ENCODE data around the gene FBLN1. TPM values are rescaled to one million over a fixed set of nuclear protein-coding genes. Genes with fewer than 3 reads are reported as not detected.
"Not testable (repeated sequence)": the region's sequence is repeated elsewhere in the genome, so short reads cannot be mapped to it uniquely, and the experiment has no call there.

Gene FBLN1
- total RNA-seq, 1 experiment from 2014 or later, result 158 TPM

- H3K9me3 ChIP-seq (ENCODE audit: insufficient read depth, low read depth), result no peaks in the 10 kb centered on the region
- 0 out of 2 replicates have a peak, but pooled peaks cover 4% of the 10 kb centered on the region for H3K4me1 ChIP-seq (replicated peaks; ENCODE audit: insufficient read depth)
- H3K36me3 ChIP-seq (ENCODE audit: low read depth), result no peaks in the 10 kb centered on the region
- no peaks in the 10 kb centered on the region for H3K9me2 ChIP-seq (ENCODE audit: insufficient read depth)
- CTCF ChIA-PET, result interaction anchor here (0.7 kb wide), 1 partner anchor 54 kb away, joined by 3 read pairs; no protein-coding TSS in a partner anchor
- peak in 1 of 2 experiments; percentile 16 for DNase-seq
- TF ChIP-seq EZH2 (IDR thresholded peaks at IDR 0.05; ENCODE audit: low read depth) (no peak), CTCF (conservative IDR thresholded peaks at IDR 0.05) (no peak)
- H3F3A ChIP-seq (ENCODE audit: insufficient read depth, low read depth), result no peaks in the 10 kb centered on the region
- H3K79me2 ChIP-seq (ENCODE audit: low read depth), result no peaks in the 10 kb centered on the region
- POLR2A ChIA-PET (ENCODE audit: unreplicated experiment), result no interaction called here
- no peak overlapping the region for H2AFZ ChIP-seq
- H3K4me3 ChIP-seq, result no peak overlapping the region
- H3K27me3 ChIP-seq (ENCODE audit: insufficient read depth, low read depth), result no peaks in the 10 kb centered on the region
- no peak overlapping the region for H3K4me2 ChIP-seq
- no peaks in the 10 kb centered on the region for H4K20me1 ChIP-seq (ENCODE audit: insufficient read depth)
- BruUV-seq (replicated peaks), result no TSS peak
- H3K27ac ChIP-seq, result no peak overlapping the region
- intact Hi-C loops (cut with micrococcal nuclease; ENCODE audit: unreplicated experiment), result no loop called here
These were observed 85.2 kb downstream of the FBLN1 start for GRCh38 chr22:45587638-45588505.

GRCh38 chr22:45589556-45589955 lies 86.9 kb downstream of the FBLN1 start:
- BruUV-seq (replicated peaks), result no TSS peak
- Histone ChIP-seq H3K9me2 (ENCODE audit: insufficient read depth) (no peaks in the 10 kb centered on the region), H3K36me3 (ENCODE audit: low read depth) (no peaks in the 10 kb centered on the region), H3K4me3 (no peak overlapping the region), H4K20me1 (ENCODE audit: insufficient read depth) (no peaks in the 10 kb centered on the region), H3K27me3 (ENCODE audit: insufficient read depth, low read depth) (no peaks in the 10 kb centered on the region), H3K79me2 (ENCODE audit: low read depth) (no peaks in the 10 kb centered on the region), H3F3A (ENCODE audit: insufficient read depth, low read depth) (no peaks in the 10 kb centered on the region), H3K4me2 (no peak overlapping the region), H2AFZ (no peak overlapping the region), H3K27ac (no peak overlapping the region), H3K4me1 (replicated peaks; ENCODE audit: insufficient read depth) (0 out of 2 replicates have a peak, but pooled peaks cover 4% of the 10 kb centered on the region), H3K9me3 (ENCODE audit: insufficient read depth, low read depth) (no peaks in the 10 kb centered on the region)
- TF ChIP-seq EZH2 (IDR thresholded peaks at IDR 0.05; ENCODE audit: low read depth) (no peak), CTCF (conservative IDR thresholded peaks at IDR 0.05) (no peak)
- ChIA-PET CTCF (no interaction called here), POLR2A (ENCODE audit: unreplicated experiment) (no interaction called here)
- DNase-seq, result no peak
- intact Hi-C loops (cut with micrococcal nuclease; ENCODE audit: unreplicated experiment), result no loop called here

- H3F3A ChIP-seq (ENCODE audit: insufficient read depth, low read depth), result no peaks in the 10 kb centered on the region
- H3K79me2 ChIP-seq (ENCODE audit: low read depth), result no peaks in the 10 kb centered on the region
- 0 out of 2 replicates have a peak, but pooled peaks cover 4% of the 10 kb centered on the region for H3K4me1 ChIP-seq (replicated peaks; ENCODE audit: insufficient read depth)
- no peaks in the 10 kb centered on the region for H3K36me3 ChIP-seq (ENCODE audit: low read depth)
- H2AFZ ChIP-seq, result no peak overlapping the region
- no TSS peak for BruUV-seq (replicated peaks)
- H3K27ac ChIP-seq, result no peak overlapping the region
- intact Hi-C loops (cut with micrococcal nuclease; ENCODE audit: unreplicated experiment), result no loop called here
- no peak for TF ChIP-seq EZH2 (IDR thresholded peaks at IDR 0.05; ENCODE audit: low read depth)
- no peak for TF ChIP-seq CTCF (conservative IDR thresholded peaks at IDR 0.05)
- POLR2A ChIA-PET (ENCODE audit: unreplicated experiment), result no interaction called here
- H3K9me2 ChIP-seq (ENCODE audit: insufficient read depth), result no peaks in the 10 kb centered on the region
- H3K4me2 ChIP-seq, result no peak overlapping the region
- H3K27me3 ChIP-seq (ENCODE audit: insufficient read depth, low read depth), result no peaks in the 10 kb centered on the region
- H3K4me3 ChIP-seq, result no peak overlapping the region
- no peaks in the 10 kb centered on the region for H4K20me1 ChIP-seq (ENCODE audit: insufficient read depth)
- no peak for DNase-seq
- H3K9me3 ChIP-seq (ENCODE audit: insufficient read depth, low read depth), result no peaks in the 10 kb centered on the region
- CTCF ChIA-PET, result no interaction called here
These were observed 87.6 kb downstream of the FBLN1 start for GRCh38 chr22:45590262-45590661.

- BruUV-seq (replicated peaks); H3K4me2 ChIP-seq; intact Hi-C loops (cut with micrococcal nuclease; ENCODE audit: unreplicated experiment); H3K27me3 ChIP-seq (ENCODE audit: insufficient read depth, low read depth); H4K20me1 ChIP-seq (ENCODE audit: insufficient read depth); H3K36me3 ChIP-seq (ENCODE audit: low read depth); H3F3A ChIP-seq (ENCODE audit: insufficient read depth, low read depth); H3K9me3 ChIP-seq (ENCODE audit: insufficient read depth, low read depth); H2AFZ ChIP-seq; H3K4me1 ChIP-seq (replicated peaks; ENCODE audit: insufficient read depth); H3K79me2 ChIP-seq (ENCODE audit: low read depth); H3K27ac ChIP-seq; H3K9me2 ChIP-seq (ENCODE audit: insufficient read depth); DNase-seq; CTCF ChIA-PET; POLR2A ChIA-PET (ENCODE audit: unreplicated experiment); H3K4me3 ChIP-seq: not testable (repeated sequence)
These were observed 89.0 kb downstream of the FBLN1 start for GRCh38 chr22:45591633-45592213.

Data from PC-9 (cell line).